Stomach smooth muscle (tissue), 2 donors: ENCODE results near the gene SETD1B.
A peak's percentile ranks its signal among the peaks of the same experiment; 100 is the strongest.
"Not testable (repeated sequence)": the region's sequence is repeated elsewhere in the genome, so short reads cannot be mapped to it uniquely, and the experiment has no call there.

Experiments used
- H3K27ac ChIP-seq: one replicate; pipeline ENCODE4 v1.7.0; 2013; ENCODE audit warnings: mild to moderate bottlenecking, low read length, inconsistent platforms
- H3K27me3 ChIP-seq, 2 donors: one replicate each; pipeline ENCODE4 v1.7.0; 2013; ENCODE audit warnings: low read length in 2 of 2; ENCODE audit not compliant: insufficient read depth in 2 of 2, control insufficient read depth in 1 of 2
- H3K36me3 ChIP-seq, 2 donors: one replicate each; pipeline ENCODE4 v1.7.0; 2013; ENCODE audit warnings: low read length in 2 of 2; ENCODE audit not compliant: control insufficient read depth in 2 of 2, insufficient read depth in 2 of 2
- H3K4me1 ChIP-seq: one replicate; pipeline ENCODE4 v1.7.0; 2013; ENCODE audit warnings: low read length; ENCODE audit not compliant: control insufficient read depth, insufficient read depth
- H3K4me3 ChIP-seq, 2 donors: one replicate each; pipeline ENCODE4 v1.7.0; 2013; ENCODE audit warnings: low read length in 2 of 2
- H3K9ac ChIP-seq, 2 donors: one replicate each; pipeline ENCODE4 v1.7.0; 2013; ENCODE audit warnings: low read length in 2 of 2, mild to moderate bottlenecking in 1 of 2
- H3K9me3 ChIP-seq, 2 donors: one replicate each; pipeline ENCODE4 v1.7.0; 2013; ENCODE audit warnings: low read length in 2 of 2; ENCODE audit not compliant: control insufficient read depth in 2 of 2
- donor health status: healthy.
- donor health status: Pancreatic carcinoma.

Gene SETD1B

GRCh38 chr12:121866331-121866730, 62.5 kb downstream of the SETD1B start:
- Histone ChIP-seq H3K9ac (no peak overlapping the region), H3K27ac (no peak overlapping the region), H3K4me1 (peaks cover 5% of the 10 kb centered on the region), H3K36me3 (no peaks in the 10 kb centered on the region), H3K27me3 (no peaks in the 10 kb centered on the region), H3K9me3 (no peaks in the 10 kb centered on the region), H3K4me3 (no peak overlapping the region)

GRCh38 chr12:121869229-121869628, 65.4 kb downstream of the SETD1B start:
- not testable (repeated sequence) for H3K27ac ChIP-seq, H3K9me3 ChIP-seq, H3K4me3 ChIP-seq, H3K27me3 ChIP-seq, H3K36me3 ChIP-seq, H3K9ac ChIP-seq
- H3K4me1 ChIP-seq: peaks cover 11% of the 10 kb centered on the region

GRCh38 chr12:121871467-121871866, 67.7 kb downstream of the SETD1B start:
- Histone ChIP-seq H3K9me3 (no peaks in the 10 kb centered on the region), H3K27me3 (no peaks in the 10 kb centered on the region), H3K4me1 (peaks cover 11% of the 10 kb centered on the region), H3K4me3 (no peak overlapping the region), H3K36me3 (no peaks in the 10 kb centered on the region), H3K27ac (no peak overlapping the region), H3K9ac (no peak overlapping the region)

GRCh38 chr12:121872546-121873215, 68.9 kb downstream of the SETD1B start:
- peak overlapping the region in 1 of 2 donors; percentile 55 for H3K9ac ChIP-seq
- H3K4me1 ChIP-seq: peaks cover 11% of the 10 kb centered on the region
- peak overlapping the region; percentile 85 for H3K27ac ChIP-seq
- H3K27me3 ChIP-seq: no peaks in the 10 kb centered on the region
- peak overlapping the region in 1 of 2 donors; percentile 47 for H3K4me3 ChIP-seq
- no peaks in the 10 kb centered on the region for H3K36me3 ChIP-seq
- H3K9me3 ChIP-seq: no peaks in the 10 kb centered on the region

- no peak overlapping the region for H3K4me3 ChIP-seq
- H3K36me3 ChIP-seq: no peaks in the 10 kb centered on the region
- peak overlapping the region; percentile 85 for H3K27ac ChIP-seq
- H3K27me3 ChIP-seq: no peaks in the 10 kb centered on the region
- peak overlapping the region in 1 of 2 donors; percentile 55 for H3K9ac ChIP-seq
- peaks cover 11% of the 10 kb centered on the region for H3K4me1 ChIP-seq
- no peaks in the 10 kb centered on the region for H3K9me3 ChIP-seq
Observed at GRCh38 chr12:121873216-121873569, 69.4 kb downstream of the SETD1B start.

GRCh38 chr12:121874071-121874470, 70.3 kb downstream of the SETD1B start:
- Histone ChIP-seq H3K36me3 (no peaks in the 10 kb centered on the region), H3K4me3 (no peak overlapping the region), H3K27me3 (no peaks in the 10 kb centered on the region), H3K27ac (peak overlapping the region; percentile 85), H3K9me3 (no peaks in the 10 kb centered on the region), H3K4me1 (peaks cover 11% of the 10 kb centered on the region), H3K9ac (no peak overlapping the region)

- Histone ChIP-seq H3K4me1 (peaks cover 11% of the 10 kb centered on the region), H3K27ac (no peak overlapping the region), H3K36me3 (no peaks in the 10 kb centered on the region)
Observed at GRCh38 chr12:121875582-121875981, 71.8 kb downstream of the SETD1B start.

GRCh38 chr12:121876080-121876447, 72.3 kb downstream of the SETD1B start:
- peaks cover 11% of the 10 kb centered on the region for H3K4me1 ChIP-seq
- not testable (repeated sequence) for H3K27ac ChIP-seq

More at GRCh38 chr12:121875582-121875981, 71.8 kb downstream of the SETD1B start:
- Histone ChIP-seq H3K27me3 (no peaks in the 10 kb centered on the region), H3K9ac (no peak overlapping the region), H3K9me3 (no peaks in the 10 kb centered on the region), H3K4me3 (no peak overlapping the region)

More at GRCh38 chr12:121876080-121876447, 72.3 kb downstream of the SETD1B start:
- H3K4me3 ChIP-seq, H3K27me3 ChIP-seq, H3K36me3 ChIP-seq, H3K9ac ChIP-seq, H3K9me3 ChIP-seq: not testable (repeated sequence)
